Measurements from ENCODE around the gene ALKBH4. TPM values are rescaled to one million over a fixed set of nuclear protein-coding genes. Genes with fewer than 3 reads are reported as not detected.
"Not testable (repeated sequence)": the region's sequence is repeated elsewhere in the genome, so short reads cannot be mapped to it uniquely, and the experiment has no call there.

Gene ALKBH4
- 10 to 100 TPM in 4 of 5 donors, 1 to 10 TPM in 1; 9.2 to 15.1 (median 11.5) TPM for polyA plus RNA-seq (ENCODE audit: insufficient read depth in 1 of 5, insufficient read length in 5 of 5, low replicate concordance in 1 of 5)
- long read RNA-seq, donor 1, transcript ALKBH4-201 (3 exons, 2,105 nt) = major isoform, 8 of 13 reads
- long read RNA-seq, donor 1, partial matches to known transcripts = 5 of 13 reads
- long read RNA-seq, donor 1, other reads (novel, unspliced or antisense) = 0 of 13 reads
- long read RNA-seq, donor 2, transcript ALKBH4-201 (3 exons, 2,105 nt) = major isoform, 5 of 6 reads
- long read RNA-seq, donor 2, partial matches to known transcripts = 0 of 6 reads
- long read RNA-seq, donor 2, other reads (novel, unspliced or antisense) = 0 of 6 reads
- long read RNA-seq, donor 3, partial matches to known transcripts = 0 of 4 reads
- long read RNA-seq, donor 3, other reads (novel, unspliced or antisense) = 0 of 4 reads
- long read RNA-seq, donor 4, transcript ALKBH4-201 (3 exons, 2,105 nt) = major isoform, 5 of 5 reads
- long read RNA-seq, donor 4, partial matches to known transcripts = 0 of 5 reads
- long read RNA-seq, donor 4, other reads (novel, unspliced or antisense) = 0 of 5 reads
- long read RNA-seq, donor 5, transcript ALKBH4-201 (3 exons, 2,105 nt) = major isoform, 8 of 41 reads
- long read RNA-seq, donor 5, partial matches to known transcripts = 28 of 41 reads
- long read RNA-seq, donor 5, other reads (novel, unspliced or antisense) = 5 of 41 reads
- long read RNA-seq, donor 6, transcript ALKBH4-201 (3 exons, 2,105 nt) = major isoform, 14 of 17 reads
- long read RNA-seq, donor 6, partial matches to known transcripts = 0 of 17 reads
- long read RNA-seq, donor 6, other reads (novel, unspliced or antisense) = 0 of 17 reads
- long read RNA-seq, donor 7, partial matches to known transcripts = 0 of 4 reads
- long read RNA-seq, donor 7, other reads (novel, unspliced or antisense) = 0 of 4 reads
- long read RNA-seq, donor 8, partial matches to known transcripts = 5 of 6 reads
- long read RNA-seq, donor 8, other reads (novel, unspliced or antisense) = 0 of 6 reads

DNA sequence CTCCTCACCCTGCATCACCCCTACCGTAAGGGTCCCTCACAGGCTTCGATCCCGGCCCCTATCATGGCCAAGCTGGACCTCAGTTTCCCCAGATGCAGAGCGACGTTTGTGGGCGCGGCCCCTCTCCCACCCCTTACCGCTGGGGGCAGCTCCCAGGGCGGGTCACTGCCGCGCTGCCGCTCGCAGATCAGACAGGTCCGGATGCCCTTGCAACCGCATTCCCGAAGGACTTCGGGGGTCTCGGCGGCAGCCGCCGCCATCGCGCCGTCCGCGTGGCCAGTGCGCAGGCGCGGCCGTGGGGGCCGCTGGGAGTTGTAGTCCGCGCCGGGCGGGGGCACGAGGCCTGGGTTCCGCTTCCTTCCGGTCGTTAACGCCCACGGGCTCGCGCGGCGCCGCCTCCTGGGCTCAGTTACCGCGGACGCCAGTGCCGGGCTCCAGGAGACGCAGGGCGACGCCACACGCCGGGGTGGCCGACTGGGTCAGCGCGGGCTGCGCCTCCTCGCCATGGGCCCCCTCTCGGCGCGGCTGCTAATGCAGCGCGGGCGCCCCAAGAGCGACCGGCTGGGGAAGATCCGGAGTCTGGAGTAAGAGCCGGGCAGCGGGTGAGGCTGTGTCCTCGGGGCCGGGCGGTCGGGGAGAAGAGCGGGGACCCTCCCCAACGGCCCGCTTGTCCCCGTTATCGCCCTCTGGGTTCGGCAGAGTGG is at the start of gene ALKBH4, which contains the start of gene LRWD1:
Gene ALKBH4 (minus strand): TSS at position 287 of the 704 bp plus-strand sequence. CDS start 27 bp downstream, at position 260.
Gene LRWD1 (plus strand): TSS at position 408 of the 704 bp plus-strand sequence. CDS start 97 bp downstream, at position 505.
- DNase-seq = peak; percentile 92

- DNase-seq = peak; percentile 72 to 78
Observed at GRCh38 chr7:102512642-102513221, 48.1 kb upstream of the ALKBH4 start.

DNA sequence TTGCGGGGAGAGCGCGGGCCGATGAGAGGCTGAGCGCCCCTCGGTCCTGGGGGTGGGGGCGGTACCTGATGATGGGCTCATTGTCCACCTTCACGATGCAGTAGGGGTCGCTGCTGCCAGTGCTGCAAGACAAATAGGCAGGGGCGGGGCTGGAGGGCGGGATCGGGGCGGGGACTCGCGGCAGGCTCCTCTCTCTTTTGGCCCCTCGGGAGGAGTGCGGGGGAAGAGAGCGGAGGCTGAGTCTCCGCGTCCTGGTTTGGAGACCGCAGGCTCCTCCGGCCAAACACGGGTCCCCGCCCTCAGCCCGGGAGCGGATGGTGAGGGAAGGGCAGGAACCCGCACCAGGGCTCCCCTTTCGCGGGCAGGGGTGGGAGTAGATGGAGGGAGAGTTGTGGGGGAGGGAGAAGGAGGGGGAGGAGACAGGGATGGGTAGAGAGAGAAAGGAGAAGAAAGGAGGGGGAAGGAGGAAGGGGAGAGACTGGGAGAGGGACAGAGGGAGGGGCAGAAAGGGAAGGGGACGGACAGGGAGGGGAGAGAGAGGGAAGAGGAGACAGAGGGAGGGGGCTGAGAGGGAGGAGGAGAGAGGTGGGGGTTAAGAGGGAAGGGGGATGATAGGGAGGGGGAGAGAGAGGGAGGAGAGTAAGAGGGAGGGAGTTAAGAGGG is 47.3 kb upstream of the ALKBH4 start:
- not testable (repeated sequence) for DNase-seq

- DNase-seq = not testable (repeated sequence)
Observed at GRCh38 chr7:102510575-102510974, 45.9 kb upstream of the ALKBH4 start.

- not testable (repeated sequence) for DNase-seq
Observed at GRCh38 chr7:102507410-102508088, 42.9 kb upstream of the ALKBH4 start.

- not testable (repeated sequence) for DNase-seq
Observed at GRCh38 chr7:102505298-102506185, 40.9 kb upstream of the ALKBH4 start.

DNA sequence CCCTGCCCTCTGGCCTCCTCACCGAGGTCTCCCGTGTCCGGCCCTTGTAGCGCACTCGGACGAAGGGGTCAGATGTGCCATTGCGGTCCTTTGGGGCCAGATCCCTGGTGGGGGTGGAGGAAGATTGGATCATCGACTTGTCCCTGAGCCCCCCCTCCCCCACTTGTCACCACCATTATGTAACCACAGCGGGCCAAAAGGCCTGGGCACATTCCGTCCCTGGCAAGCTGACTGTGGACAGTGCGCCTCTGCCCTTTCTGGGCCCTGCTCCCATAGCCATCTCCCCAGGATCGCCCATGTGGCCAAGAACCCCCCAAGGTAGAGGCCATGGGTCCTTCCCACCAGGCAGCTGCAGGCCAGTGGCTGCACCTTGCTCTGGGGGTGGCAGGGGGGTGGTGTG is 38.5 kb upstream of the ALKBH4 start:
- DNase-seq = not testable (repeated sequence)

DNA sequence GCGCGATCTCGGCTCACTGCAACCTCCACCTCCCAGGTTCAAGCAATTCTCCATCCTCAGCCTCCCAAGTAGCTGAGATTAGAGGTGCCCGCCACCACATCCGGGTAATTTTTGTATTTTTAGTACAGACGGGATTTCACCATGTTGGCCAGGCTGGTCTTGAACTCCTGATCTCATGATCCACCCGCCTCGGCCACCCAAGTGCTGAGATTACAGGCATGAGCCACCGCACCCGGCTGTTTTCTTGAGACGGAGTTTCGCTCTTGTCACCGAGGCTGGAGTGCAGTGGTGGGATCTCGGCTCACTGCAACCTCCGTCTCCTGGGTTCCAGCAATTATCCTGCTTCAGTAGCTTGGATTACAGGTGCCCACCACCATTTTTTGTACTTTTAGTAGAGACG is 33.7 kb upstream of the ALKBH4 start:
- DNase-seq = not testable (repeated sequence)

GRCh38 chr7:102497308-102497707 is 32.6 kb upstream of the ALKBH4 start:
- DNase-seq = not testable (repeated sequence)

DNA sequence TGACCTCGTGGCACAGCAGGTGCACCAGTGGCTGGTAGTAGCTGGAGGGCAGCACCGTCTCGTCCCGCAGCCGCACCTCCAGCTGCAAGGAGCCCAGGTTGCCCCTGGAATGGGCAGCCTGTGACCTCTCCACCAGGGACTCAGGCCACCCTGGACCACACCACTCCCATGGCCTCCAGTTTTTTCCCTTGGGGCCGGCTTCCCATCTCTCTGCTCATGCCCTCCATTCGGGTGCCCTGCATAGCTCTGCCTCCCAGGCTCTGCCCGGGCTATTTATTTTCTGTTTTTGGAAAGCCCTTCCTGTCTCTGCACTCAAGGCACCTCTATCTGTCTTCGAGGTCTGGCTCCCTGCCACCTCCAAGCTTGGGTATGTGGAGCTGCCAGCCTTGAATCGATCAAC is 32.2 kb upstream of the ALKBH4 start:
- DNase-seq = not testable (repeated sequence)

DNA sequence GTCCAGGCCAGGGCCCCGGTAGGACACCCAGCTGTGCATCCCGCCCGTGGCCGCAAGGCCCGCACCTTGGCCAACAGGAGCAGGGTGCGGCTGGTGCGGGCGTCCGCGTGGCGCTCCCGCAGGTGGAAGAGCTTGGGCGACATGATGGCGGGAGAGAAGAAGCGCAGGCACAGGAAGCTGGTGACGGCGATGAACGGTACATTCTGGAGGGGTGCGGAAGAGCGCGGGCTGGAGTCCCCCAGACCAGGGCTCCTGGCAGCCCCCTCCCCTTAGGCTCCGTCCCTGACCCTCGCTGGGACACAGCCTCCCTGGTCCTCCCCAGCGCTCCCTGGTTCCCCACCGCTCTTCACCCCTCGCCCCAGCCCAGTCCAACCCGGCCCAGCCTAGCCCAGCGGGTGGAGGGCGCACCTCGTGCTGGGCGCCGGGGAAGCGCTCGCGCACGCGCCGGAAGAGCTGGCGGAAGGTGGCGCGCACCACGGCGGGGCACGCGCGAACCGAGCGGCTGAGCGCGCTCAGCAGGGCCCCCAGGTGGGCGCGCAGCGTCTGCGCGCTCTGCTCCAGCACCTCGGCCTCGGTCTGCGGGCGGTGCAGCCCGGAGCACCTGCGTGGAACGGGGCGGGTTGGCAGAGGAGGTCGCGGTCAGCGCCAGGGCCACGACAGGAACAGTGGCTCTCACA is 29.9 kb upstream of the ALKBH4 start:
- DNase-seq = not testable (repeated sequence)

DNA sequence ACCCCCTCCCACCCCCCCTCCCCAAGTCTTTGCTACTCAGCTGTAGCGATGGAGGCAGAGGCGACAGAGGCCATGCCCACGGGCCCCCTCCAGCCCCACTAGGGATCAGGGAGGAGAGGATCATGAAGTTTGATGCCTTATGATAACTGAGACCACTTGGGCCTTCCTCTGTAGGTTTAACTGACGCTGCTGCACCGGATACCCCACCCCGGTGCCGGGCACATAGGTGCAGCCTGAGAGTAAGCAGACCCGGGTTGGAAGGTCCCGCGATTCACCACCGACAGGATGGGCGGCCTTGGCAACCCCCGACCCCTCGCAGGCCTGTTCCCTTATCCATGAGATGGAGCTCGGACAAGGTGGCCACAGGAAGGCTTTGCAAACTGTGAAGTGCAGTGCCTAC is 29.4 kb upstream of the ALKBH4 start:
- DNase-seq = not testable (repeated sequence)

GRCh38 chr7:102493220-102493935 is 28.7 kb upstream of the ALKBH4 start:
- not testable (repeated sequence) for DNase-seq

- DNase-seq = not testable (repeated sequence)
Observed at GRCh38 chr7:102490529-102491075, 25.9 kb upstream of the ALKBH4 start.

GRCh38 chr7:102484317-102484716 is 19.7 kb upstream of the ALKBH4 start:
- not testable (repeated sequence) for DNase-seq

DNA sequence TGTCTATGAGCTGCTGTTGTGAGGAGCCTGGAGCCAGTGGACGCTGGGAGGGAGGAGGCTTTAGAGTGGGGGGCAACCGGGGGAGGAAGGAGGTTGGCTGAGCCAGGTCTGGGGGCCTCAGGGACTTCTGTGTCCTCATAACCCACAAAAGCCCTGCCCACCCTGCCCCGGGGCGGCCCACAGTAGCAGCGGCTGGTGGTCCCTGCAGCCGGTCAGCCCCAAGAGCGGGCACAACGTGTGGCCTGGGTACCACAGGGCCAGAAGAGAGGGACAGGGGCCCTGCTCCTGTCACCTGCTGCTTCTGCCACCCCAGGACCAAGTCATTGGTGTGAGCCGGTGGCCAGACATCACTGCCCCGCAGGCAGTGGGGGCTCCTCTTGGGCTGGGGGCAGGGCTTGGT is 17.3 kb upstream of the ALKBH4 start:
- DNase-seq = not testable (repeated sequence)

Measured in right lung (tissue), 10 donors.